Transverse colon (tissue), 4 donors: Measurements from ENCODE around the gene IBA57. TPM values are rescaled to one million over a fixed set of nuclear protein-coding genes. Genes with fewer than 3 reads are reported as not detected.

Experiments used
- DNase-seq: peaks from one replicate; pipeline ENCODE4 v3.0.0-alpha.2; 2019
- H3K27ac ChIP-seq, 4 donors: fragments of 200-600 bp; sonication (generic); 2 replicates each; pipeline ENCODE4 v1.5.1; 2016 to 2018; ENCODE audit warnings: inconsistent platforms in 4 of 4
- H3K27me3 ChIP-seq: fragments of 200-600 bp; sonication (generic); 2 replicates; pipeline ENCODE4 v1.5.1; 2017; ENCODE audit warnings: inconsistent platforms
- H3K36me3 ChIP-seq, 4 donors: fragments of 200-600 bp; sonication (generic); 2 replicates each; pipeline ENCODE4 v1.5.1; 2017 to 2019; ENCODE audit warnings: inconsistent platforms in 4 of 4
- H3K4me1 ChIP-seq, 4 donors: fragments of 200-600 bp; sonication (generic); 2 replicates each; pipeline ENCODE4 v1.5.1; 2017 to 2020; ENCODE audit warnings: inconsistent platforms in 4 of 4
- H3K4me3 ChIP-seq, 4 donors: fragments of 200-600 bp; sonication (generic); 1 replicate in 1 of 4; 2 replicates in 3 of 4; pipeline versions ENCODE4 v1.5.1 to v1.6.1; 2017 to 2019; ENCODE audit warnings: inconsistent platforms in 4 of 4
- H3K9me3 ChIP-seq, 2 donors: fragments of 200-600 bp; sonication (generic); 2 replicates each; pipeline ENCODE4 v1.5.1; 2017 to 2019; ENCODE audit warnings: inconsistent platforms in 2 of 2
- CTCF ChIP-seq, 5 experiments: fragments of 200-600 bp in 3 of 5; fragments of 450-650 bp in 2 of 5; sonication (generic) in 3 of 5; IDR thresholded peaks; 1 replicate in 2 of 5; 2 replicates in 3 of 5; pipeline ENCODE4 v1.5.1; 2016 to 2017; ENCODE audit warnings: antibody characterized with exemption in 5 of 5, inconsistent platforms in 3 of 5, mild to moderate bottlenecking in 2 of 5, moderate library complexity in 1 of 5
- EP300 ChIP-seq: sonication (generic); formaldehyde crosslinking; IDR thresholded peaks from one replicate; pipeline ENCODE4 v1.6.1; 2017; ENCODE audit warnings: antibody characterized with exemption, low read depth
- POLR2A ChIP-seq: fragments of 450-650 bp; IDR thresholded peaks from one replicate; pipeline ENCODE4 v1.6.1; 2016; ENCODE audit warnings: antibody characterized with exemption, mild to moderate bottlenecking, moderate library complexity
- POLR2AphosphoS5 ChIP-seq, 3 donors: sonication (generic); formaldehyde crosslinking; IDR thresholded peaks; one replicate each; pipeline ENCODE4 v1.6.1; 2016; ENCODE audit warnings: antibody characterized with exemption in 3 of 3
- WGBS, 2 donors: methylation state at CpG; one replicate each; pipeline ENCODE4 v1.1.5; 2018; ENCODE audit warnings: low coverage in 1 of 2; 5-methylcytosine and 5-hydroxymethylcytosine counted together
- in situ Hi-C, 4 donors: fragments of 200-750 bp; cut with MboI; loops; one replicate each; pipeline versions ENCODE4 v1.15.0 to v1.15.1; 2017; ENCODE audit warnings: low sequenced_read_pairs in 3 of 4, low pct_ligation_motif_present in 1 of 4, low pct_unique_long_range_greater_than_20kb in 1 of 4
- intact Hi-C: fragments of 100-400 bp; cut with DNase I; formaldehyde crosslinking; loops from one replicate; pipeline ENCODE4 v1.15.1; 2023; ENCODE audit warnings: low total_unique reads
- total RNA-seq, 4 donors: library from RNA; depleted of rRNA; stranded (reverse); fragments of >200 nt; gene quantifications; one replicate each; pipeline ENCODE4 v1.1.0, GENCODE V29; 2016

Gene IBA57
- total RNA-seq, 4 donors from 2014 or later = 7.5 to 13.5 (median 10.4) TPM

GRCh38 chr1:228207851-228208821, 42.5 kb downstream of the IBA57 start, which contains the start of gene OBSCN:
Gene OBSCN (plus strand): TSS chr1:228208044. CDS start chr1:228211784, 3,740 bp downstream.
- H3K27ac ChIP-seq = peak within 1 kb of the TSS in 1 of 4 donors; percentile 1
- intact Hi-C loops = no loop called here
- peaks cover 0 to 8% (median 6%) of the 10 kb centered on the region in 4 donors for H3K4me1 ChIP-seq
- WGBS, 2 donors = 34% methylated on average over 22 of the region's 30 CpGs; no CpG with 5 or more reads in 1 of the 2 donors
- DNase-seq = no peak
- no peak for TF ChIP-seq POLR2A
- TF ChIP-seq CTCF (IDR thresholded peaks at IDR 0.05) = no peak
- no peak for TF ChIP-seq POLR2AphosphoS5 (IDR thresholded peaks at IDR 0.05)
- no peak for TF ChIP-seq EP300
- H3K36me3 ChIP-seq = no peaks in the 10 kb centered on the region
- peak within 1 kb of the TSS in 2 of 4 donors; percentile 4 to 16 for H3K4me3 ChIP-seq
- H3K27me3 ChIP-seq = peaks cover 23% of the 10 kb centered on the region
- in situ Hi-C loops = no loop called here
- no peaks in the 10 kb centered on the region for H3K9me3 ChIP-seq

DNA sequence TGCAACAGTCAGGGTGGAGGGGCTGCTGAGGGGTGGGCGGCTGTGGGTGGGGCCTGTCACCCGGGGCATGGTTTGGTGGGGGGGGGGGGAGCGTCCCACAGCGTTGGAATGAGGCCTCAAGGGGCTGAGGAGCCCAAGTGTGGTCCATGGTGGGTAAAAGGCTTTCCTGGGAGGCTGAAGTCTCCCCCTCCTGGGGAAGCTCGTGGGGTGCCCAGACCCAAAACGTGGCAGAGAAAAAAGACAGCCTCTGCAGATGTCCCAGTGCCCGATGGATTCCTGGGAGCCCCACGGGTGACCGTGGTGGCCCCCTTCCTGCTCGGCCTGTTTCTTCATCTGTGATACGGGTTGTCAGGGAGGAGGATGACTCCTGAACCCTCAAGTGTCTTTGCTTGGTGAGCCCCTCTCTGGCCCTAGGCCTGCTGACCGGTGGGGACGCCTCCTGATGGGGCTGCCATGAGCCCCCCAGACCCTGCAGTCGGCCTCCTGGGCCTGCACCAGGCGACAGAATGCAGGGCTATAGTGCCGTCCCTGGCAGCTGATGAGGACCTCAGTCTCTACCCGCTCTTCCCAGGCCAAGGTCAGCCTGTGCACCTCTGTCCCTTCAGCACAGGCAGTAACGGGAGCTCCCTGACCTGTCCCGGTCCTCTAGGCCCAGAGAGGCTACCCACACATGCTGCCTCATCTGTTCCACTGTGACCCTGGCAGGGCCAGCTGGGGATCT, 43.4 kb downstream of the IBA57 start:
- peaks cover 23% of the 10 kb centered on the region for H3K27me3 ChIP-seq
- intact Hi-C loops (no loop called here), in situ Hi-C loops (no loop called here)
- H3K4me3 ChIP-seq = no peak overlapping the region
- 71% methylated on average over 14 of the region's 19 CpGs; no CpG with 5 or more reads in 1 of the 2 donors for WGBS, 2 donors
- peak overlapping the region in 1 of 4 donors; percentile 1 for H3K27ac ChIP-seq
- H3K9me3 ChIP-seq = no peaks in the 10 kb centered on the region
- H3K36me3 ChIP-seq = no peaks in the 10 kb centered on the region
- TF ChIP-seq POLR2A (no peak), POLR2AphosphoS5 (IDR thresholded peaks at IDR 0.05) (no peak), EP300 (no peak), CTCF (IDR thresholded peaks at IDR 0.05) (no peak)
- H3K4me1 ChIP-seq = peaks cover 0 to 15% (median 10%) of the 10 kb centered on the region in 4 donors
- no peak for DNase-seq

DNA sequence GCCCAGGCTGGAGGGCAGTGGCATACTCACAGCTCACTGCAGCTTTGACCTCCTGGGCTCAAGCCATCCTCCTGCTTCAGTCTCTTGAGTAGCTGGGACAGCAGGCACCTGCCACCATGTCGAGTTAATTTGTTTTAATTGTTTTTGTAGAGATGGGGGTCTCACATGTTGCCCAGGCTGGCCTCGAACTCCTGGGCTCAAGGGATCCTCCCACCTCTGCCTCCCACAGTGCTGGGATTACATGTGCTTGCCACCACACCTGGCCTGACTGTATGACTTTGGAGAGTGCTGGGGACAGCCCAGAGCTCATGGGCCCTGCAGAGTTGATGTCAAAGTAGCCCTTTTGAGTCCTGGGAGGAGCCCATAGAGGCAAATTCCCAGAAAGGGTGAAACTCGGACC, 44.1 kb downstream of the IBA57 start:
- in situ Hi-C loops = no loop called here
- Histone ChIP-seq H3K4me3 (no peak overlapping the region), H3K4me1 (peaks cover 0 to 15% (median 11%) of the 10 kb centered on the region in 4 donors), H3K27ac (no peak overlapping the region), H3K27me3 (peaks cover 23% of the 10 kb centered on the region), H3K9me3 (no peaks in the 10 kb centered on the region), H3K36me3 (no peaks in the 10 kb centered on the region)
- TF ChIP-seq EP300 (no peak), POLR2AphosphoS5 (IDR thresholded peaks at IDR 0.05) (no peak), CTCF (IDR thresholded peaks at IDR 0.05) (no peak), POLR2A (no peak)
- 78% methylated on average over 3 of the region's 3 CpGs; no CpG with 5 or more reads in 1 of the 2 donors for WGBS, 2 donors
- intact Hi-C loops = no loop called here
- no peak for DNase-seq
